OCI-LY1 (cell line): ENCODE measurements around the gene RALGDS.
A peak's percentile ranks its signal among the peaks of the same experiment; 100 is the strongest.

Experiments
- H2AFZ ChIP-seq: fragments of 200-600 bp; sonication (generic), shearing (Covaris generic); 2 replicates; pipeline ENCODE4 v1.6.0; 2014; ENCODE audit warnings: antibody characterized with exemption, mild to moderate bottlenecking, low read length
- H3F3A ChIP-seq: fragments of 200-600 bp; sonication (generic), shearing (Covaris generic); 2 replicates; pipeline ENCODE4 v1.6.0; 2014; ENCODE audit warnings: mild to moderate bottlenecking, antibody characterized with exemption, low read length, moderate library complexity; ENCODE audit not compliant: insufficient read depth
- H3K27ac ChIP-seq: fragments of 200-600 bp; sonication (generic); 2 replicates; pipeline ENCODE4 v1.5.1; 2014; ENCODE audit warnings: low read length, mixed run types, mild to moderate bottlenecking, low read depth; ENCODE audit not compliant: poor library complexity, severe bottlenecking
- H3K27me3 ChIP-seq: fragments of 200-600 bp; sonication (generic); 2 replicates; pipeline ENCODE4 v1.6.0; 2014; ENCODE audit warnings: antibody characterized with exemption, mild to moderate bottlenecking, low read length, moderate library complexity; ENCODE audit not compliant: insufficient read depth
- H3K36me3 ChIP-seq: fragments of 200-600 bp; sonication (generic); 2 replicates; pipeline ENCODE4 v1.6.1; 2014; ENCODE audit warnings: mild to moderate bottlenecking, antibody characterized with exemption, low read length, moderate library complexity, mixed read lengths; ENCODE audit not compliant: insufficient read depth
- H3K4me1 ChIP-seq: fragments of 200-600 bp; sonication (generic); 2 replicates; pipeline ENCODE4 v1.5.1; 2014; ENCODE audit warnings: mild to moderate bottlenecking, low read length, moderate library complexity; ENCODE audit not compliant: insufficient read depth, severe bottlenecking
- H3K4me2 ChIP-seq: fragments of 200-600 bp; sonication (generic), shearing (Covaris generic); 2 replicates; pipeline ENCODE4 v1.6.1; 2014; ENCODE audit warnings: low read length
- H3K4me3 ChIP-seq: fragments of 200-600 bp; sonication (generic); 2 replicates; pipeline ENCODE4 v1.5.1; 2014; ENCODE audit warnings: low read length, low read depth, mild to moderate bottlenecking, mixed read lengths; ENCODE audit not compliant: poor library complexity, severe bottlenecking
- H3K79me2 ChIP-seq: fragments of 200-600 bp; shearing (Covaris generic); 2 replicates; pipeline ENCODE4 v1.6.1; 2016; ENCODE audit warnings: mixed run types, low read length, mixed read lengths; ENCODE audit not compliant: insufficient read depth
- H3K9ac ChIP-seq: fragments of 200-600 bp; sonication (generic), shearing (Covaris generic); 2 replicates; pipeline ENCODE4 v1.6.1; 2014; ENCODE audit warnings: mild to moderate bottlenecking, low read length, mixed read lengths
- H3K9me2 ChIP-seq: fragments of 200-600 bp; sonication (generic), shearing (Covaris generic); 2 replicates; pipeline ENCODE4 v1.6.1; 2014; ENCODE audit warnings: low read depth, mild to moderate bottlenecking, low read length, mixed read lengths
- H3K9me3 ChIP-seq: fragments of 200-600 bp; shearing (Covaris generic); 2 replicates; pipeline ENCODE4 v1.6.1; 2014; ENCODE audit warnings: low read length, mixed read lengths
- H4K20me1 ChIP-seq: fragments of 200-600 bp; sonication (generic), shearing (Covaris generic); 2 replicates; pipeline ENCODE4 v1.6.0; 2016; ENCODE audit warnings: mild to moderate bottlenecking, low read length; ENCODE audit not compliant: insufficient read depth
- EZH2 ChIP-seq: fragments of 200-600 bp; sonication (generic), shearing (Covaris generic); IDR thresholded peaks from 2 replicates; pipeline ENCODE4 v1.8.0; 2017; ENCODE audit warnings: borderline replicate concordance, mixed run types, mild to moderate bottlenecking, antibody characterized with exemption, low read length, moderate library complexity, mixed read lengths
- TF ChIP-seq, protein P1 (sequence below): fragments of 200-600 bp; sonication (generic), shearing (Covaris generic); IDR thresholded peaks from 2 replicates; pipeline ENCODE4 v1.5.1; 2017; ENCODE audit warnings: mild to moderate bottlenecking, antibody characterized with exemption, low read length, moderate library complexity, mixed read lengths

Gene RALGDS

DNA sequence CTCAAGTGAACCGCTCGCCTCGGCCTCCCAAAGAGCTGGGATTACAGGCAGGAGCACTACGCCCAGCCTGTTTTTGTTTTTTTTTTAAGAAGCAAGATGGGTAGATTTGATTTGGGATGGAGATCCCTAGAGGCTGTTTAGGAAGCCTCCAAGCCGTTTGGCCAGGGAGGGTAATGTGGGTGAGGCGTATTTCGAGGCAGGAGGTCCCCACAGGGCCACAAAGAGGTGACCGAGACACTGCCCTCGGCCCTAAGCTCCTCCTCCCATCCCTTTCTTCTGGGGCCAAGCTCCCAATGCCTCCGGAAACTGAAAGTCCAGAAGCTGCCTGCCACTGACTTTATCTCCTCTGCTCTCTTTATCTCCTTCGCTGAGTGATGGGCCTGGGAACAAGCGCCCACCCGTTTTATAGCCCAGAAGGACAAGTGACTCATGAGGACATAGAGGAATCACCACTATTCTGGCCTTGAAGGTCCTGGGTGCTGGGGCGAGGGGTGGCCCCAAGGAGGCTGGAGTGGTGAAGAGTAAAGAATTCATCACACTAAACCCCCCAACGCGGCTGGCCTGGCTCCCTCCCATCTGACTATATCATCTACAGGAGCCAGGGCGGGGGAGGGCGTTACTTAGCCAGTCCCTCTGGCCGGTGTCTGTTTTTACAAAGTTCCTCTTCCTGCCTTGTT is 2.0 kb upstream of the RALGDS start:
- H3K36me3 ChIP-seq: no peaks in the 10 kb centered on the region; the same call in 1 of the 2 replicates
- TF ChIP-seq EZH2: no peak
- TF ChIP-seq, protein P1, sequence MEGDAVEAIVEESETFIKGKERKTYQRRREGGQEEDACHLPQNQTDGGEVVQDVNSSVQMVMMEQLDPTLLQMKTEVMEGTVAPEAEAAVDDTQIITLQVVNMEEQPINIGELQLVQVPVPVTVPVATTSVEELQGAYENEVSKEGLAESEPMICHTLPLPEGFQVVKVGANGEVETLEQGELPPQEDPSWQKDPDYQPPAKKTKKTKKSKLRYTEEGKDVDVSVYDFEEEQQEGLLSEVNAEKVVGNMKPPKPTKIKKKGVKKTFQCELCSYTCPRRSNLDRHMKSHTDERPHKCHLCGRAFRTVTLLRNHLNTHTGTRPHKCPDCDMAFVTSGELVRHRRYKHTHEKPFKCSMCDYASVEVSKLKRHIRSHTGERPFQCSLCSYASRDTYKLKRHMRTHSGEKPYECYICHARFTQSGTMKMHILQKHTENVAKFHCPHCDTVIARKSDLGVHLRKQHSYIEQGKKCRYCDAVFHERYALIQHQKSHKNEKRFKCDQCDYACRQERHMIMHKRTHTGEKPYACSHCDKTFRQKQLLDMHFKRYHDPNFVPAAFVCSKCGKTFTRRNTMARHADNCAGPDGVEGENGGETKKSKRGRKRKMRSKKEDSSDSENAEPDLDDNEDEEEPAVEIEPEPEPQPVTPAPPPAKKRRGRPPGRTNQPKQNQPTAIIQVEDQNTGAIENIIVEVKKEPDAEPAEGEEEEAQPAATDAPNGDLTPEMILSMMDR: no peak
- no peaks in the 10 kb centered on the region for H3F3A ChIP-seq
- H3K27me3 ChIP-seq: no peaks in the 10 kb centered on the region; the same call in 1 of the 2 replicates
- peaks cover 27% of the 10 kb centered on the region for H3K4me1 ChIP-seq
- H3K9me2 ChIP-seq: no peaks in the 10 kb centered on the region
- H3K27ac ChIP-seq: no peak overlapping the region
- H3K4me2 ChIP-seq: no peak overlapping the region
- H3K4me3 ChIP-seq: no peak overlapping the region
- no peaks in the 10 kb centered on the region for H4K20me1 ChIP-seq
- H3K79me2 ChIP-seq: no peaks in the 10 kb centered on the region
- no peak overlapping the region for H2AFZ ChIP-seq
- no peaks in the 10 kb centered on the region for H3K9me3 ChIP-seq
- no peak overlapping the region for H3K9ac ChIP-seq

DNA sequence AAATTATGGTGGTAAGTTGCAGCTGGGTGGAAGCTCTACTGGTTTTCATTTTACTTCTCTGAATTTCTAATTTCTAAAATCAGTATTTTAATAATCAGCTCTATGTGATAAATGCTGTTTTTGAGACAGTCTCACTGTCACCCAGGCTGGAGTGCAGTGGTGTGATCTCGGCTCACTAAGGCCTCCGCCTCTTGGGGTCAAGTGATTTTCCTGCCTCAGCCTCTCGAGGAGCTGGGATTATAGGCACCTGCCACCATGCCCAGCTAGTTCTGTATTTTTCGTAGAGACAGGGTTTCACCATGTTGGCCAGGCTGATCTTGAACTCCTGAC is 1.5 kb upstream of the RALGDS start:
- H3K27me3 ChIP-seq: no peaks in the 10 kb centered on the region
- no peaks in the 10 kb centered on the region for H4K20me1 ChIP-seq
- H3K4me2 ChIP-seq: no peak overlapping the region
- no peak overlapping the region for H3K4me3 ChIP-seq
- no peaks in the 10 kb centered on the region for H3K9me2 ChIP-seq
- no peak overlapping the region for H3K9ac ChIP-seq
- TF ChIP-seq, protein P1: no peak
- no peak for TF ChIP-seq EZH2
- H2AFZ ChIP-seq: no peak overlapping the region
- H3K79me2 ChIP-seq: no peaks in the 10 kb centered on the region
- peaks cover 27% of the 10 kb centered on the region for H3K4me1 ChIP-seq
- no peaks in the 10 kb centered on the region for H3F3A ChIP-seq
- no peaks in the 10 kb centered on the region; the same call in 1 of the 2 replicates for H3K36me3 ChIP-seq
- no peaks in the 10 kb centered on the region for H3K9me3 ChIP-seq
- no peak overlapping the region for H3K27ac ChIP-seq

- Histone ChIP-seq H3K36me3 (no peaks in the 10 kb centered on the region; the same call in 1 of the 2 replicates), H3K9me2 (no peaks in the 10 kb centered on the region), H3K27me3 (no peaks in the 10 kb centered on the region), H3K4me3 (no peak overlapping the region), H4K20me1 (no peaks in the 10 kb centered on the region), H3K27ac (peak overlapping the region; percentile 64), H3F3A (no peaks in the 10 kb centered on the region), H3K4me1 (peaks cover 27% of the 10 kb centered on the region), H3K79me2 (no peaks in the 10 kb centered on the region), H3K4me2 (peak overlapping the region; percentile 78; the same call in 1 of the 2 replicates), H3K9ac (no peak overlapping the region), H3K9me3 (no peaks in the 10 kb centered on the region), H2AFZ (no peak overlapping the region)
- TF ChIP-seq EZH2: no peak
- TF ChIP-seq, protein P1: no peak
These were observed 993 bp upstream of the RALGDS start for GRCh38 chr9:133121915-133122550.
